IMR-90 (cell line): ENCODE results near the gene TNRC6A. TPM values are rescaled to one million over a fixed set of nuclear protein-coding genes. Genes with fewer than 3 reads are reported as not detected.

ENCODE experiments used
- ATAC-seq: fragments of 200-7000 bp; cut with Tn5 transposase; 2 replicates; pipeline ENCODE4 v1.9.1; 2020; ENCODE audit warnings: low read depth, mild to moderate bottlenecking, moderate library complexity
- BruUV-seq: library from RNA; stranded (reverse); fragments of 400-500 nt; replicated peaks from 2 replicates; lab custom pipeline; 2021; lab: Mats Ljungman, UMichigan
- CTCF ChIA-PET: fragments of 300-600 bp; formaldehyde crosslinking; extraction: SDS; loops from one replicate; lab custom pipeline; 2021; ENCODE audit warnings: antibody characterized with exemption; lab: Yijun Ruan, JAX
- POLR2A ChIA-PET: fragments of 300-600 bp; sonication (Branson Sonifier 250); formaldehyde crosslinking; loops from one replicate; lab custom pipeline; 2022; ENCODE audit warnings: antibody characterized with exemption; ENCODE audit not compliant: unreplicated experiment; lab: Charles Lee
- DNase-seq: peaks from one replicate; pipeline ENCODE4 v3.0.0; 2013
- H2AFZ ChIP-seq: replicated peaks from 2 replicates; pipeline ENCODE3; 2013; ENCODE audit warnings: low read length, mild to moderate bottlenecking; ENCODE audit not compliant: poor library complexity
- H2AK5ac ChIP-seq: 2 replicates; pipeline ENCODE4 v1.6.1; 2013; ENCODE audit warnings: low read depth, low read length, inconsistent platforms
- H2AK9ac ChIP-seq: replicated peaks from 2 replicates; pipeline ENCODE3; 2013; ENCODE audit warnings: mild to moderate bottlenecking, low read depth, low read length, moderate library complexity; ENCODE audit not compliant: poor library complexity
- H2BK120ac ChIP-seq: 2 replicates; pipeline ENCODE4 v1.6.1; 2013; ENCODE audit warnings: low read depth, low read length, inconsistent platforms
- H2BK15ac ChIP-seq: 3 replicates; pipeline ENCODE4 v1.6.1; 2013; ENCODE audit warnings: low read depth, low read length, inconsistent platforms
- H2BK20ac ChIP-seq: 2 replicates; pipeline ENCODE4 v1.6.1; 2013; ENCODE audit warnings: low read depth, mild to moderate bottlenecking, inconsistent platforms, low read length, moderate library complexity
- H2BK5ac ChIP-seq: 2 replicates; pipeline ENCODE4 v1.6.1; 2013; ENCODE audit warnings: mild to moderate bottlenecking, low read depth, low read length, inconsistent platforms; ENCODE audit not compliant: poor library complexity, severe bottlenecking
- H3K14ac ChIP-seq: replicated peaks from 2 replicates; pipeline ENCODE4 v1.6.1; 2013; ENCODE audit warnings: low read depth, low read length, inconsistent platforms
- H3K18ac ChIP-seq: 2 replicates; pipeline ENCODE4 v1.6.1; 2013; ENCODE audit warnings: low read depth, low read length, control low read depth
- H3K23ac ChIP-seq: 2 replicates; pipeline ENCODE4 v1.6.1; 2013; ENCODE audit warnings: low read depth, low read length, inconsistent platforms
- H3K27ac ChIP-seq: 2 replicates; pipeline ENCODE4 v1.5.1; 2013; ENCODE audit warnings: mild to moderate bottlenecking, control low read depth, low read length; ENCODE audit not compliant: insufficient read depth
- H3K27me3 ChIP-seq: 2 replicates; pipeline ENCODE4 v1.6.1; 2013; ENCODE audit warnings: low read length; ENCODE audit not compliant: control insufficient read depth, insufficient read depth
- H3K36me3 ChIP-seq: 2 replicates; pipeline ENCODE4 v1.6.1; 2013; ENCODE audit warnings: low read length, mixed read lengths; ENCODE audit not compliant: control insufficient read depth, insufficient read depth
- H3K4ac ChIP-seq: 2 replicates; pipeline ENCODE4 v1.6.1; 2013; ENCODE audit warnings: low read depth, low read length, inconsistent platforms
- H3K4me1 ChIP-seq: 2 replicates; pipeline ENCODE4 v1.6.1; 2013; ENCODE audit warnings: low read length, mixed read lengths; ENCODE audit not compliant: control insufficient read depth, insufficient read depth
- H3K4me2 ChIP-seq: 2 replicates; pipeline ENCODE4 v1.6.1; 2013; ENCODE audit warnings: low read depth, mild to moderate bottlenecking, control low read depth, low read length, moderate library complexity
- H3K4me3 ChIP-seq: 2 replicates; pipeline ENCODE4 v1.5.1; 2013; ENCODE audit warnings: low read depth, mild to moderate bottlenecking, control low read depth, low read length, moderate library complexity; ENCODE audit not compliant: insufficient read depth
- H3K56ac ChIP-seq: 2 replicates; pipeline ENCODE4 v1.6.1; 2013; ENCODE audit warnings: low read length, inconsistent platforms; ENCODE audit not compliant: insufficient read depth; ENCODE audit errors: extremely low read depth
- H3K79me1 ChIP-seq, 2 experiments: 2 replicates each; pipeline ENCODE4 v1.6.1; 2013; ENCODE audit warnings: low read length in 2 of 2, inconsistent platforms in 1 of 2, low read depth in 1 of 2
- H3K9ac ChIP-seq: 2 replicates; pipeline ENCODE4 v1.6.1; 2013; ENCODE audit warnings: low read depth, low read length, control low read depth
- H3K9me1 ChIP-seq: 2 replicates; pipeline ENCODE4 v1.6.1; 2013; ENCODE audit warnings: low read length, inconsistent platforms; ENCODE audit not compliant: insufficient read depth
- H3K9me3 ChIP-seq: 2 replicates; pipeline ENCODE4 v1.6.1; 2013; ENCODE audit warnings: low read length; ENCODE audit not compliant: control insufficient read depth, insufficient read depth
- H4K20me1 ChIP-seq: 2 replicates; pipeline ENCODE4 v1.6.1; 2013; ENCODE audit warnings: low read length, inconsistent platforms; ENCODE audit not compliant: insufficient read depth
- H4K5ac ChIP-seq: 2 replicates; pipeline ENCODE4 v1.6.1; 2013; ENCODE audit warnings: mild to moderate bottlenecking, low read depth, low read length, control low read depth
- H4K8ac ChIP-seq, 2 experiments: 2 replicates each; pipeline ENCODE4 v1.6.1; 2013; ENCODE audit warnings: low read depth in 2 of 2, low read length in 2 of 2, control low read depth in 1 of 2, inconsistent platforms in 1 of 2
- H4K91ac ChIP-seq: 2 replicates; pipeline ENCODE4 v1.6.1; 2013; ENCODE audit warnings: low read depth, low read length, inconsistent platforms; ENCODE audit not compliant: insufficient read depth
- CHD1 ChIP-seq: IDR thresholded peaks from 2 replicates; pipeline ENCODE4 v1.6.1; 2012; ENCODE audit warnings: low read depth, low read length, improper control_type of control experiment
- MAZ ChIP-seq: IDR thresholded peaks from 2 replicates; pipeline ENCODE4 v1.6.1; 2012; ENCODE audit warnings: low read depth, mild to moderate bottlenecking, low read length, improper control_type of control experiment, moderate library complexity, borderline replicate concordance
- RFX5 ChIP-seq: IDR thresholded peaks from 2 replicates; pipeline ENCODE4 v1.8.0; 2012; ENCODE audit warnings: low read depth, mild to moderate bottlenecking, low read length, moderate library complexity
- whole genome bisulfite sequencing, 2 experiments: methylation state at CpG; one replicate each; pipeline versions ENCODE4 v1.1.5 to v1.1.7; 2013; ENCODE audit warnings: missing lambda C conversion rate in 2 of 2; ENCODE audit not compliant: insufficient read length in 1 of 2; ENCODE audit errors: extremely low coverage in 2 of 2; 5-methylcytosine and 5-hydroxymethylcytosine counted together
- dilution Hi-C: fragments of 300-500 bp; cut with HindIII; formaldehyde crosslinking; loops from one replicate; pipeline ENCODE4 v1.14.3; 2018; ENCODE audit warnings: low sequenced_read_pairs; ENCODE audit not compliant: unreplicated experiment
- in situ Hi-C: fragments of 300-500 bp; cut with MboI; formaldehyde crosslinking; loops from 3 replicates; pipeline ENCODE4 v1.14.3; 2019; ENCODE audit warnings: low sequenced_read_pairs, inconsistent platforms, mixed read lengths
- intact Hi-C: fragments of 100-400 bp; cut with micrococcal nuclease; formaldehyde crosslinking; loops from 2 replicates; pipeline ENCODE4 v1.10.0; 2022
- polyA plus RNA-seq, 3 experiments: library from polyadenylated mRNA; depleted of rRNA; stranded (reverse); fragments of >200 nt; gene quantifications; 2 replicates each; pipeline ENCODE4 v1.2.3, GENCODE V29; 2012; ENCODE audit warnings: low replicate concordance in 1 of 3
- total RNA-seq: library from RNA; depleted of rRNA; stranded (reverse); fragments of >200 nt; gene quantifications from 2 replicates; pipeline ENCODE4 v1.2.3, GENCODE V29; 2012

Gene TNRC6A
- total and polyA plus RNA-seq, 2 of the 4 experiments (the other 2 are of a cell fraction), result 32.4 to 42.3 TPM

DNA sequence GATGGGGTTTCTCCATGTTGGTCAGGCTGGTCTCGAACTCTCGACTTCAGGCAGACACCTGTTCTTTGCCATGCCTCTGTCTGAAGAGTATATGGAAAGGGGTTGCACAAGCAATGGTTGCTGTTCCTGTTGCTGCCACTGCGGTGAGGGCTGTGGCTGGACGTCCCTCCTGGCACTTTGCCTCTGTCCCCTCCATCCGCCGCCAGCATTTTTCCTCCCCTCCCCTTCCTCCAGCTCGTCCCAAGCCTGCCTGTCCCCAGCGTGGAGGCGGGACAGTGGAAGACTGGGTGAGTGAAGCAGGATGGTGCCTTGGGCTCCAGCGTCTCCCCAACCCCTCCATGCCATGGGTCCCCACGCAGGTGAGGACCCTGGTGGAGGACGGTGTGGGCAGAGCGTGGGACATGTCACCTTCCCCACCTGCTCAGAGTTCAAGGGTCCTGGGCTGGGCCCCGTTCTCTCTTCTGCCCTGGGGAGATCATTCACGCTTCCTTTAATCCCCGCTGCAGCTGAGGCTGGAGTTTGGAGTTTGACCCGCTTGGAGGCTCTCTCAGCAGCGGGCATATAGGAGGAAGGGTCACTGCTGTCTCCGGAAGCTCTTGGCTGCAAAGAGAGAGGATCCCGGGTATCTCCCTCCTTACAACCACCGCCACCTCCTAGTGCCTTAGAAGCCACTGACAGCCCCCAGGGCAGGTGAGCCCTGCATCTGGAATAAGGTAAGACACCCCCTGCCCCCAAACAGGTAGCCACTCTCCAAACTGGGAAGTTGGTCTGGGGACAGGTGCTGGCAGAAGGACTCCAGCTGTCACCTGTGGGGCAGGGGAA is 116.5 kb downstream of the TNRC6A start, which contains the start of gene SLC5A11:
Gene SLC5A11, plus strand, starts transcription at position 238 of the 822 bp plus-strand sequence. CDS start 12,681 bp downstream, outside the sequence.
- Histone ChIP-seq H3K56ac (no peak within 1 kb of the TSS), H4K91ac (0 out of 2 replicates have a peak within 1 kb of the TSS, but pooled peaks have one; percentile 23), H2AK5ac (peak within 1 kb of the TSS; percentile 34; the same call in 1 of the 2 replicates), H3K27ac (no peak within 1 kb of the TSS), H3K27me3 (no peaks in the 10 kb centered on the region), H3K9me1 (peaks cover 16% of the 10 kb centered on the region), H2BK120ac (no peak within 1 kb of the TSS), H4K20me1 (no peaks in the 10 kb centered on the region), H3K23ac (no peak within 1 kb of the TSS), H3K9ac (no peak within 1 kb of the TSS), H3K4me1 (peaks cover 4% of the 10 kb centered on the region; the same call in 1 of the 2 replicates), H2BK15ac (no peak within 1 kb of the TSS), H3K4me3 (no peak within 1 kb of the TSS), H3K4me2 (no peak within 1 kb of the TSS), H4K8ac (no peak within 1 kb of the TSS), H2AFZ (peak within 1 kb of the TSS; percentile 46), H2BK5ac (no peak within 1 kb of the TSS), H3K36me3 (no peaks in the 10 kb centered on the region), H4K5ac (no peak within 1 kb of the TSS), H3K79me1 (no peaks in the 10 kb centered on the region), H2AK9ac (no peak within 1 kb of the TSS), H3K14ac (no peak within 1 kb of the TSS), H3K4ac (no peak within 1 kb of the TSS), H3K9me3 (no peaks in the 10 kb centered on the region), H2BK20ac (peak within 1 kb of the TSS; percentile 16; the same call in 1 of the 2 replicates), H3K18ac (no peak within 1 kb of the TSS)
- no peak for DNase-seq
- dilution Hi-C loops (no loop called here), intact Hi-C loops (no loop called here), in situ Hi-C loops (no loop called here)
- ChIA-PET POLR2A (no interaction called here), CTCF (interaction anchor here (0.6 to 0.7 kb wide), 3 partner anchors 10 to 79 kb away, joined by 3 to 5 read pairs (median 3); no protein-coding TSS in a partner anchor)
- no peak for ATAC-seq
- BruUV-seq, result no TSS peak
- WGBS, 2 experiments, result no CpG with 5 or more reads among the region's 21 CpGs
- no peak for TF ChIP-seq MAZ
- TF ChIP-seq CHD1, result no peak
- no peak for TF ChIP-seq RFX5
